Choroid plexus epithelial cell (primary cell): ENCODE results near the gene SH3TC2.

Experiments used
- DNase-seq: peaks from one replicate; pipeline ENCODE4 v3.0.0-alpha.2; 2010; ENCODE audit warnings: low read depth
- H3K4me3 ChIP-seq: 2 replicates; pipeline ENCODE4 v1.5.1; 2011; ENCODE audit warnings: low read depth, mild to moderate bottlenecking, control low read depth, low read length, moderate library complexity
- TF ChIP-seq, protein P1 (sequence below): conservative IDR thresholded peaks from 2 replicates; pipeline ENCODE4 v1.5.1; 2011; ENCODE audit warnings: low read depth, mild to moderate bottlenecking, control low read depth, inconsistent platforms, low read length, moderate library complexity

Gene SH3TC2

DNA sequence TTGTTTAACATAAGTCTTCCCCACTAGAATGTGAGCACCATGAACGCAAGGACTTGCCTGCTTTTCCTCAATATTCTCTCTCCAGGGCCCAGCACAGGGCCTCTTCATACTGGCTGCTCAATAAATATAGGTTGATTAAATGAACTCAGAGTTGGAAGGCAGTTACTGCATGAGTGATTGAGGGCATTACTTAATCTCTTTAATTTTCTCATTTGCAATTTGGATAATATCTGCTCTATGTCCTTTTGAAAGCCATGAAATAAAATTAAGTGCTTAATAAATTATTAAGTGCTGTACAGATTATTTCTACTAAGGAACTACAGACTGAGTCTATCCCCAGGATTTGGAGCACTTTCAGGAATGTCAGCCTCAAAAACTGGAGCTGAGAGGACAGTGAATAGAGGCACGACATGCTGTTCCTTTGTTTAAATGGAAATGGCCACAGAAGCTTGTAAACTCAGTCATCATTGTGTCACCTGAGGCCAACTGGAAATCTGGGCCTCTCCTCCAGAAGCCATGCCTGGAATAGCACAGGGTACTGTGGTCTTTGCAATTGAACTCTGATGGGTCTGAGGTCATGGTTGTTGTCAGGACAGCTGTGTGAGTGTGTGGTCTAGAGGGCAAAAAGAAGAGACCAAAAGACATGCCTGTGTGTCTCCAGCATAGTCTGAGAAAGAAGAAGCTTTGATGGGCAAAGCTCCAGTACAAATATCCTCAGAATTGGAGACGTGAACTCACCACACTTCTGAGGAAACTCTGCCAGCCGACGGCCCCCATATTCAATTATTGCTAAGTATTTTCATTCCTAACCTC, 86.1 kb downstream of the SH3TC2 start:
- DNase-seq, result peak; percentile 65
- H3K4me3 ChIP-seq, result no peak overlapping the region
- TF ChIP-seq, protein P1, sequence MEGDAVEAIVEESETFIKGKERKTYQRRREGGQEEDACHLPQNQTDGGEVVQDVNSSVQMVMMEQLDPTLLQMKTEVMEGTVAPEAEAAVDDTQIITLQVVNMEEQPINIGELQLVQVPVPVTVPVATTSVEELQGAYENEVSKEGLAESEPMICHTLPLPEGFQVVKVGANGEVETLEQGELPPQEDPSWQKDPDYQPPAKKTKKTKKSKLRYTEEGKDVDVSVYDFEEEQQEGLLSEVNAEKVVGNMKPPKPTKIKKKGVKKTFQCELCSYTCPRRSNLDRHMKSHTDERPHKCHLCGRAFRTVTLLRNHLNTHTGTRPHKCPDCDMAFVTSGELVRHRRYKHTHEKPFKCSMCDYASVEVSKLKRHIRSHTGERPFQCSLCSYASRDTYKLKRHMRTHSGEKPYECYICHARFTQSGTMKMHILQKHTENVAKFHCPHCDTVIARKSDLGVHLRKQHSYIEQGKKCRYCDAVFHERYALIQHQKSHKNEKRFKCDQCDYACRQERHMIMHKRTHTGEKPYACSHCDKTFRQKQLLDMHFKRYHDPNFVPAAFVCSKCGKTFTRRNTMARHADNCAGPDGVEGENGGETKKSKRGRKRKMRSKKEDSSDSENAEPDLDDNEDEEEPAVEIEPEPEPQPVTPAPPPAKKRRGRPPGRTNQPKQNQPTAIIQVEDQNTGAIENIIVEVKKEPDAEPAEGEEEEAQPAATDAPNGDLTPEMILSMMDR, result no peak

DNA sequence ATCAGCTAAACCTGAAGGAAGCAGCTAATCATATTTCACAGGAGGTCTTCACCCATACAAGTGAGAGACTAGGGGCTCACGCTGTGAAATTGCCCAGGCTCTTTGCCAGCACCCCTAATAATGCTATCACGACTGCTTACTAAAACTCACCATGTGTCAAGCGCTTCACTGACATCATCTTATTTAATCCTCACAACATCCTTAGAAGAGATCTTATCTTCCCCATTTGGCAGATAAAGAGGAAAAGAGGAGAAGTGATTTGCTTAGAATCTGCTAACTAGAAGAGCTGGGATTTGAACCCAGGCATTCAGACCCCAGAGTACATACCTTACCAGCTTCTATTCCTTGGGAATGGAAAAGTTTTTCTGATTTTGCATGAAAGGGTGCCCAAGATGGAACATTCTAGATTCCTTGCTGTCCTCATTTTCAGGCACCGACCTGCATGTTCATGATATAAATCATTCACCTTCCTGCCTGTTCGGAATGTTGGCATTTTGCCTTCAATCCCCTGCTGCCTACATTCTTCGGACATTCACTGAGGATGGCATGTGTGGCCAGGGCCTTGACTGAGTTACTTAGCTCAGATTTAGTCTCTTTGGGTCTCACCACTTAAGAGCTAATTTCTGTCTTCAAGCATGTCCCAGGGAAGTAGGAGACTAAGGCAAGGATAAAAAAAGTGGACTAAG, 88.1 kb downstream of the SH3TC2 start:
- DNase-seq, result no peak
- TF ChIP-seq, protein P1, result no peak

DNA sequence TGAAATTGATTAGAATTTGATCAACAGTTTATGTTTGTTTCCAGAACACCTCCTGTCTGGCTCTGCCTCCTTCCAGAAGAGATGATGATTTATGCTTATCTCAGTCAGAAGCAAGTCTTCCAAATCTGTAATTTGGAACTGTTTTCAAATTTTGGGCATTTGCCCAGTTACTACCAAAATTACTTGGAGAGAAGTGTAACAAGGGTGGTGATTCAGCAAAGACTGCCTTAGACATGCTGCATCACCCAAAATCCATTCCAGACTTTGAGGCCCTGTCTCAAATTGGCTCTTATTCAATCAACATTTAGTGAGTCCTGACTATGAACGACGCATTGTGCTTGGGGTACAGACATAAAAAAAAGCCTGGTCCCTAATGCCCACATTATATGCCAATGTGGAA, 89.4 kb downstream of the SH3TC2 start:
- TF ChIP-seq, protein P1, result no peak
- H3K4me3 ChIP-seq, result no peak overlapping the region
- DNase-seq, result no peak

More for the DNA sequence above, 88.1 kb downstream of the SH3TC2 start:
- no peak overlapping the region for H3K4me3 ChIP-seq

GRCh38 chr5:148972974-148973374, 89.9 kb downstream of the SH3TC2 start:
- no peak overlapping the region for H3K4me3 ChIP-seq
- DNase-seq, result peak; percentile 62
- TF ChIP-seq, protein P1, result no peak

DNA sequence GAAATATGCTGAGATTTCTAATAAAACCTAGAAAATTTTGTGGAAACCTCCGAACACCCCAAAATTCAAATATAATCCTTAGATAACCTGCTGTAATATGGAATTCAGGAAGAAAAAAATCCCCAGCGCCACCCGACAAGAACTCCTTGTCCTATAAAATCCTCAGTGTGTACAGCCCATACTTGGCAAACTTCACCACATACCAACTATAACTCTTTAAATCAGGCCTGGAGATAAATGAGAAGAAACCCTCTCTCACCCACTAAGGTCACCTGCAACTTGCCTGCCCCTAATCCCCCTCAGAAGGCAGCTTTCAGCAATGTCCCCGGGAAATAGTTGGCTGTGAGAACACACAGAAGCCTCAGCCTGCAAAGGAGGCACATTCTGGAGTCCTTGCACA, 90.5 kb downstream of the SH3TC2 start:
- TF ChIP-seq, protein P1, result no peak
- no peak for DNase-seq
- no peak overlapping the region for H3K4me3 ChIP-seq

DNA sequence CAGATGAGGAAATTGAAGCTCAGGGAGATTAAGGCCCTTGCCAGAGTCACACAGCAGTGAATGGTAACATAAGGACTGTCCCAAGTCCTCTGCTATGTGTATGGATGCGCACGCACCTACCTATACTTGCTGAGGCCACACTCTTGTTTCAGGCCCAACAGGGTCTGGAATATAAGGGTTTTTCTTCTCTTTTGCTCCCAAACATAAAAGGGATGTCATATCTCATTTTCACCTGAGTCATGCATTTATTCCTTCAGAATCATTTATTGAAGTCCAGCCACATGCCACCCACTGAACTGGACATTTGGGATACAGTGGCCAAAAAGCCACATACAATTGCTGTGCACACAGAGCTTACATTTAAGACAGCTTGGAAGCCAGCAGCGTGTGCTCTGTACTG, 92.0 kb downstream of the SH3TC2 start:
- TF ChIP-seq, protein P1, result no peak
- no peak overlapping the region for H3K4me3 ChIP-seq
- no peak for DNase-seq
